Pons (tissue), 1 donor: ENCODE measurements around the gene OSBPL8.
"Not testable (repeated sequence)": the region's sequence is repeated elsewhere in the genome, so short reads cannot be mapped to it uniquely, and the experiment has no call there.

ENCODE experiments used
- DNase-seq: peaks from one replicate; pipeline ENCODE4 v3.0.0-alpha.2; 2016; ENCODE audit warnings: low spot score

The OSBPL8 gene

DNA sequence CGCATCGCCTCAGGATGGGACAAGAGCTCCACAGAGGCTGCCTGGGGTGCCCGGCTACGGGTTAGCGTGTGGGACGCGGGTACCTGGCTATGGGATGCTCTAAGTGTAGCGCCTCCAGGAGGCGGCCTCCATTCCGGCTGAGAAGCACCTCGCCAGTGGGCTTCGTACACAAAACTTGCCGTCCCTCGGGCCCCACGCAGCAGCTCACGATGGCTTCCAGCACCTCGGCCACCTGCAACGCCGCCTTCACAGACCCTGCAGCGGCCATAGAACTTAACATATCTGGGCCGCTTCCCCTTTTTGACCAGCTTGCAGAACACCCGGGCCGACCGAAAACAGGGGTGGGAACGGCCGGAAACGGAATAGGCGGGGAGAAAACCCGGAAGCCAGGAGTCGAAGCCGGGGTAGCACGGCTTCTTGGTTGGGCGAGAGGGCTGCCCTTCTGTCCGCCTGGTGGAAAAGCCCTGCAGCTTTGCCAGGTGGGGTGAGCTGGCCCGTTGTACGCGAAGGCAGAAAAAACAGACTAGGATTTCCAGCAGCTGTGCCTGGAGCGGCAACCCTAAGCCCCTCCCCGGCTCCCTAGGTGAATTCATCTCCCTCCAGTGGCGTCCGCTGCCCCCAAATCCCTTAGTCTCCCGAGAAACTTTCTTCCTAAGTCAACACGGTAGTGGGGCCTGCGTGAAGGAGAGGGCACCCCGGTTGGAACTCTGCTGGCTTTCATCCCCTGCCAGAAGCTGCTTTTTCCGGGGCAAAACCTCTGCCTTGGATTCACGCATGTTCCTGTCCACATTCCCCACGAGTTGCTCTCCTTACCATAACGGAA, 211.3 kb downstream of the OSBPL8 start, which contains the start of gene BBS10:
Gene BBS10 (minus strand): TSS at position 337 of the 823 bp plus-strand sequence. CDS start 57 bp downstream, at position 280.
- DNase-seq = peak; percentile 87

GRCh38 chr12:76346798-76347420, 212.7 kb downstream of the OSBPL8 start:
- DNase-seq = peak; percentile 94

- peak; percentile 5 for DNase-seq
These were observed 213.3 kb downstream of the OSBPL8 start for GRCh38 chr12:76346236-76346635.

- DNase-seq = no peak
These were observed 214.0 kb downstream of the OSBPL8 start for GRCh38 chr12:76345569-76345968.

DNA sequence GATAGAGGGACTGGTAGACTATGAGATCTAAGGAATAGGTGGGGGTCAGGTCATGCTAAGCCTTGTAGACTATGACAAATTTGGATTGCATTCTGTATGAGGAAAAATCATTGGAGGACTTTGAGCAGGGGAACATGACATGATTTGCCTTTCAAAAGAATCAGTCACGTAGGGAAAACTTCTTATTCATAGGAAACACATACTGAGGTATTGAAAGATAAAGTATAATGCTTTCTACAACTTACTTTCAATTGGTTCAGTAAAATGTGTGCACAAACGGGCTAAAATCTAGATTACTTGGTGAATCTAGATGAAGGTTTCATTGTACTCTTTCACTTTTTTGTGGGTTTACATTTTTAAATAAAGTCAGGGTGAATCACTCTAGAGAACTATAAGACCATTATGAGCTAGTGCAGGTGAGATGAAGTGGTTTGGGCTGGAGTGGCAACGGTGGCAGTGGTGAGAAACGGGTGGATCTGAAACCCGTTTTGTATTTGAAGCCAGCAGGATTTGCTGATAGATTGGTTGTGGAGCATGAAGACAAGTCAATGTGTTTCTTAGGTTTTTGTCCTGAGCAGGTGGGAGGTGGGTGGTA, 218.0 kb downstream of the OSBPL8 start:
- no peak for DNase-seq

DNA sequence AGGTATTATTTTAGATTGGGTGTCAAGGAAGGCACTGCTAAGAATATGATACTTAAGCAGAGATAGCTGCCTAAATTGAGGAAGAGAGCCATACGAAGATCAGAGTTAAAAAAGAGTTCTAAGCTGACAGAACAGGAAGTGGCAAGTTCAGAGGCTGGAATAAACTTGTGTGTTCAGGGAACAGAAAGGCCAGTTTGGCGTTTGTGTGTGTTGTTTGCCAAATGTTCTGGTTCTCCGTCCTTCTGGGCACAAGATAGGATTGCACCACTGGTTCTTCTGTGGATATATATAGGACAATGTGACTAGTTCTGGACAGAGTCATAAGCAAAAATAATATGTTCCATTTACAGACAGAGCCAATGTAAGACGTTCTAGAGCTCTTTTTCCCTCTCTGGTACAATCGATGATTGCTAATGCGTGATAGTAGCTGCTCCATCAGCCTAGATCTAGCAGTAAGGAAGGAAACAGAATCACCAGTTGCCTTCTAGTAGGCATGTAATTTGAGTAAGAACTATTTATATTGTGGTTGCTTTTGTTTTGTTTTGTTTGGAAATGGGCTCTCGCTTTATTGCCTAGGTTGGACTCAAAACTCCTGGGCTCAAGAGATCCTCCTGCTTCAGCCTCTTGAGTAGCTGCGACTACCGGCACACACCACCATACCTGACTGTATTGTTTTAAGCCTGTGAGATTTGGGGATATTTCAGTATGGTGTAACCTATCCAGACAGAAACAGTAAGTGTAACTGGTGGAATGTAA, 218.7 kb downstream of the OSBPL8 start:
- DNase-seq = peak; percentile 4

DNA sequence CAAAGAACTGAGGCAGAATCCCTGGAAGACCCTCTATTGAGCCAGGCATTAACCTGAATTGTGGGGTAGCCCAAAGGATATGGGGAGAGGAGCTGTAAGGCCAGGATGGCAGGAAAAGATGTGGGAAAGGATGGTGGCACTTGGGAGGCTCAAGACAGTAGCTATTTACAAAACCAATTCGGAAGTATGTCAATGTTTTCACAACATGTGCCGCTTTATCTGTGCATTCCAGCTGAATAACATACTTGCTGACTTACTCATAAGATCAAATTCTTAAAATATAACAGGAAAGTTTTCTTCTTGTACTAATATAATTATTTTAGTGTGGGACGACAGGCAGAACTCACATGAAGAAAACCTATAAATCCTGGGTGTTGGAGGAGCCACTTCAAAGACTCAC, 222.0 kb downstream of the OSBPL8 start:
- DNase-seq = no peak

DNA sequence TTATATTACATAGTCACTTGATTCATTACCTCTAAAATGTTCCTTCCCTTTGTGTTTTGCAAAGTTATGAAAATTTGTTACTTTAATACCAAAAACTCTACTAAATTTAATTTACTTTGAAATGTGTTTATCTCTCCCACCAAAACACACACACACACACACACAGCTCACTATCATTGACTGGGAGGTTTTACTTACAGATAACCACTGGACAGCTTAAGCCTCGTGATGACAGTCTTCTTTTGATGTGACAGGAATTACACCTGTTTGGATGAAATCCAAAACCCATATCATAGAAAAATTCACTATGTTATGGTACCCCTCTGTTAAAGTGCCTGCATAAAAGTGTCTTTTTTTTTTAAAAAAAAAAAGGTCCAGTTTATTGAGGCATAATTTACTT, 227.0 kb downstream of the OSBPL8 start:
- no peak for DNase-seq

DNA sequence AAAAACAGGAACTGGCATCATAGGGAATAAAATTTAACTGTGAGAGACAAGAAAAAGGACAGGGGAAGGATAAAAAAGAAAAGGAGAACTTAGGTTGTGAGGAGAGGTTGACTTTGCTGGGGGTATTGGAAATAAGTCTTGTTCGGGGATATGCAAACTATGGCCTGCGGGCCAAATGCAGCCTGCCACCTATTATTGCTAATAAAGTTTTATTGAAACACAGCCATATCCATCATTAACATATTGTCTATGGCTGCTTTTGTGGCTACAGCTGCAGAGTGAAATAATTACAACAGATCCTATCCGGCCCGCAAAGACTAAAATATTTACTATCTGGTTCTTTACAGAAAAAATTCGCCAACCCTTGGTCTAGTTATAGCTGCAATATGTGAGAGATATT, 230.0 kb downstream of the OSBPL8 start:
- no peak for DNase-seq

GRCh38 chr12:76329159-76329558, 230.4 kb downstream of the OSBPL8 start:
- DNase-seq = no peak

GRCh38 chr12:76319595-76320319, 239.8 kb downstream of the OSBPL8 start:
- DNase-seq = not testable (repeated sequence)

GRCh38 chr12:76318773-76319594, 240.6 kb downstream of the OSBPL8 start:
- no peak for DNase-seq

- DNase-seq = no peak
These were observed 241.6 kb downstream of the OSBPL8 start for GRCh38 chr12:76317976-76318375.

DNA sequence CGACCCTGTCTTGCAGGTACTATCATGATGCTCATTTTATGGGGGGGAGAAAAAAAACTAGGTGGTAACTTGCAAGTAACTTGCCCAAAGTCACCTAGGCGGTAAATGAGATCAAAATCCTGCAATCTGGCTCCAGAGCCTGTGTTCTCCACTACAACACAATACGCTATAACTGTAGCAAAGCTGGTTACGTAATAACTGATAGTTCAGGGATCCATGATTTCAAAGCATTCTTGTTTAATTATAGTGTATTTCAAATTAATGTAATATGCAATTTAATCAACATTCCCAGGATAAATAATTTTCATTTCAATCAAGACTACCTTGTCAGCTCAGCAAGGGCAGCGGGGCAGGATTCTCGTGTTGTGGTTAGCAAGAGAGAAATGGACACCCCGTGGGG, 243.1 kb downstream of the OSBPL8 start:
- no peak for DNase-seq

GRCh38 chr12:76313299-76313698, 246.3 kb downstream of the OSBPL8 start:
- no peak for DNase-seq

- no peak for DNase-seq
These were observed 247.3 kb downstream of the OSBPL8 start for GRCh38 chr12:76312315-76312714.

DNA sequence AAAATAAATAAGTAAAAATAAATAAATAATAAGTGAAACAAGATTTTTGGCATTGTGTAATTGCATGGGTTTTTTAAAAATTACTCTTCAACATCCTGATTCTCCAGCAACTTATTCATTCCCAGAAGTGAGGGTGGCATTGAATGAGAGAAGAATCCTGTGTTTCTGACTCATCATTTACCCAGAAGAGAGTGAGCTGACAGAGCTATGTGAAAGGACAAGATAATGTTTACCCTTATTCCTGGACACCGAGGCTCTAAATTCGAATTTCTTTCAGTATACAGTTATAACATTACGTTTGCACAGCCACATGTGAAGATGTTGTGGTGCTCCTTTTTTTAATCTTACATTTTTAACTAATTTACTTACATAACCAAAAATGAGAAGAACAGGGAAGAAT, 247.8 kb downstream of the OSBPL8 start:
- no peak for DNase-seq

- no peak for DNase-seq
These were observed 249.5 kb downstream of the OSBPL8 start for GRCh38 chr12:76310110-76310509.

- no peak for DNase-seq
These were observed 250.7 kb downstream of the OSBPL8 start for GRCh38 chr12:76308866-76309265.

DNA sequence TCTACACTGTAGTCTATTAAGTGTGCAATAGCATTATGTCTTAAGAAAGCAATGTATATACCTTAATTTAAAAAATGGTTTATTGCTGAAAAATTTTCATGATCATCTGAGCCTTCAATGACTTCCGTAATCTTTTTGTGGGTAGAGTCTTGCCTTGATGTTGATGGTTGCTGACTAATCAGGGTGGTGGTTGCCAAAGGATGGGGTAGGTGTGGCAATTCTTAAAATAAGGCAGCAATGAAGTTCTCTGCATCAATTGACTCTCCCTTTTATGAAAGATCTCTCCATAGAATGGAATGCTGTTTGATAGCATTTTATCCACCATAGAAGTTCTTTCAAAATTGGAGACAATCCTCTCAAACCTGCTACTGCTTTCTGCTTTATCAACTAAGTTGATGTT, 252.5 kb downstream of the OSBPL8 start:
- DNase-seq = no peak

GRCh38 chr12:76303989-76304460, 255.5 kb downstream of the OSBPL8 start:
- DNase-seq = no peak
